HEK293 (cell line): ENCODE results near the gene BPHL.

Source experiments
- BCL11B ChIP-seq: fragments of 450-650 bp; formaldehyde crosslinking; IDR thresholded peaks from 2 replicates; pipeline ENCODE4 v1.5.1; 2016; ENCODE audit warnings: low read depth, missing biosample characterization, missing genetic modification characterization
- GLI4 ChIP-seq: fragments of 450-650 bp; formaldehyde crosslinking; IDR thresholded peaks from 2 replicates; pipeline ENCODE4 v1.5.1; 2016; ENCODE audit warnings: missing biosample characterization, missing genetic modification characterization
- GLIS2 ChIP-seq: fragments of 450-650 bp; formaldehyde crosslinking; IDR thresholded peaks from 2 replicates; pipeline ENCODE4 v1.5.1; 2016; ENCODE audit warnings: missing biosample characterization, missing genetic modification characterization
- HOXD13 ChIP-seq: sonication (generic); formaldehyde crosslinking; IDR thresholded peaks from 2 replicates; pipeline ENCODE4 v1.8.0; 2022; ENCODE audit warnings: missing genetic modification reagents, borderline replicate concordance
- KLF16 ChIP-seq: fragments of 450-650 bp; formaldehyde crosslinking; IDR thresholded peaks from 2 replicates; pipeline ENCODE4 v1.5.1; 2017; ENCODE audit warnings: missing biosample characterization, missing genetic modification characterization
- SCRT2 ChIP-seq: fragments of 450-650 bp; formaldehyde crosslinking; IDR thresholded peaks from 2 replicates; pipeline ENCODE4 v1.5.1; 2016; ENCODE audit warnings: missing biosample characterization, missing genetic modification characterization
- ZIC2 ChIP-seq: fragments of 450-650 bp; formaldehyde crosslinking; IDR thresholded peaks from 2 replicates; pipeline ENCODE4 v1.5.1; 2016; ENCODE audit warnings: missing biosample characterization, missing genetic modification characterization
- ZNF324 ChIP-seq: fragments of 450-650 bp; formaldehyde crosslinking; IDR thresholded peaks from 2 replicates; pipeline ENCODE4 v1.5.1; 2016; ENCODE audit warnings: missing biosample characterization, missing genetic modification characterization
- ZNF514 ChIP-seq: fragments of 450-650 bp; formaldehyde crosslinking; IDR thresholded peaks from 2 replicates; pipeline ENCODE4 v1.5.1; 2016; ENCODE audit warnings: missing biosample characterization, missing genetic modification characterization
- ZNF549 ChIP-seq: fragments of 450-650 bp; IDR thresholded peaks from 2 replicates; pipeline ENCODE4 v1.5.1; 2018; ENCODE audit warnings: missing biosample characterization, missing genetic modification characterization, mild to moderate bottlenecking, inconsistent platforms, moderate library complexity
- ZNF658 ChIP-seq: fragments of 450-650 bp; formaldehyde crosslinking; IDR thresholded peaks from 2 replicates; pipeline ENCODE4; 2016; ENCODE audit warnings: missing biosample characterization, missing genetic modification characterization
- ZNF785 ChIP-seq: fragments of 450-650 bp; formaldehyde crosslinking; IDR thresholded peaks from 2 replicates; pipeline ENCODE4 v1.5.1; 2016; ENCODE audit warnings: missing biosample characterization, missing genetic modification characterization
- ZNF843 ChIP-seq: fragments of 450-650 bp; formaldehyde crosslinking; IDR thresholded peaks from 2 replicates; pipeline ENCODE4 v1.5.1; 2016; ENCODE audit warnings: missing biosample characterization, missing genetic modification characterization
- ZSCAN16 ChIP-seq: fragments of 450-650 bp; formaldehyde crosslinking; IDR thresholded peaks from 2 replicates; pipeline ENCODE4 v1.5.1; 2016; ENCODE audit warnings: missing biosample characterization, missing genetic modification characterization
- TF ChIP-seq, protein P1 (sequence below): fragments of 450-650 bp; formaldehyde crosslinking; IDR thresholded peaks from 2 replicates; pipeline ENCODE4 v1.5.1; 2016; ENCODE audit warnings: missing biosample characterization, missing genetic modification characterization
- TF ChIP-seq, protein P2 (sequence below): fragments of 450-650 bp; formaldehyde crosslinking; IDR thresholded peaks from 2 replicates; pipeline ENCODE4 v1.5.1; 2016; ENCODE audit warnings: missing biosample characterization, missing genetic modification characterization
- TF ChIP-seq, protein P3 (sequence below): fragments of 450-650 bp; formaldehyde crosslinking; IDR thresholded peaks from 2 replicates; pipeline ENCODE4 v1.5.1; 2016; ENCODE audit warnings: missing biosample characterization, missing genetic modification characterization
- TF ChIP-seq, protein P4 (sequence below): fragments of 450-650 bp; formaldehyde crosslinking; conservative IDR thresholded peaks from 2 replicates; pipeline ENCODE4 v1.5.1; 2016; ENCODE audit warnings: low read depth, missing biosample characterization, missing genetic modification characterization
- TF ChIP-seq, protein P5 (sequence below): fragments of 450-650 bp; IDR thresholded peaks from 2 replicates; pipeline ENCODE4 v1.5.1; 2018; ENCODE audit warnings: missing biosample characterization, mild to moderate bottlenecking, missing genetic modification characterization
- TF ChIP-seq, protein P6 (sequence below): fragments of 450-650 bp; formaldehyde crosslinking; IDR thresholded peaks from 2 replicates; pipeline ENCODE4 v1.5.1; 2016; ENCODE audit warnings: missing biosample characterization, missing genetic modification characterization
- TF ChIP-seq, protein P7 (sequence below): fragments of 450-650 bp; formaldehyde crosslinking; IDR thresholded peaks from 2 replicates; pipeline ENCODE4 v1.5.1; 2016; ENCODE audit warnings: missing biosample characterization, missing genetic modification characterization

The BPHL gene

DNA sequence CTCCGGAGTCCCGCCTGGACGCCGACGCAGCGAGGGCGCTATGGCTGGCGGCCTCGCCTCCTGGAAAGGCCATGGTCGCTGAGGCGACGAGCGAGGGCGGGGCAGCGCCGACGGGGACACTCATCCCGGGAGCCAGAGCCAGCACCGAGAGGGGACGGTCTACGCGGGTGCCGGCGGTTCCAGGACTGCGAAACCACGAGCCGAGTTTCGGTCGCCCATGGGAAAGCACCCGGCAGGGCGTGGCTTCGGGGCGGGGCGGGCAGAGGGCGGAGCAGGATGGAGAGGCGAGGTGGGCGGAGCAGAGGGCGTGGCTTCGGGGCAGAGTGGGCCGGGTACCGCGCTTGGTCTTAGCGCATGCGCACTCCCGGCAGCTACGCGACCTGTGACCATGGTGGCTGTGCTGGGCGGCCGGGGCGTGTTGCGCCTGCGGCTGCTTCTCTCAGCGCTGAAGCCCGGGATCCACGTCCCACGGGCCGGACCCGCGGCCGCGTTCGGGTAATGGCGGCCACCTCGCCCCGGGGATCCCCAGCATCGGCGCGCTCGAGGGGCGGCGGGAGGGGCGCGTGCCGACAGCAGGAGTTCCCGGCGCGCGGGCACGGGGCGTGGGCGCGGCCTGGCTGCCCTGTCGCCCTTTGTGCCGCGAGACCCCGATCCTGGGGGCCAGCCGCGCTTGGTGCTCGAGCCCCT lies at the start of gene BPHL (continued):
- TF ChIP-seq, protein P1, sequence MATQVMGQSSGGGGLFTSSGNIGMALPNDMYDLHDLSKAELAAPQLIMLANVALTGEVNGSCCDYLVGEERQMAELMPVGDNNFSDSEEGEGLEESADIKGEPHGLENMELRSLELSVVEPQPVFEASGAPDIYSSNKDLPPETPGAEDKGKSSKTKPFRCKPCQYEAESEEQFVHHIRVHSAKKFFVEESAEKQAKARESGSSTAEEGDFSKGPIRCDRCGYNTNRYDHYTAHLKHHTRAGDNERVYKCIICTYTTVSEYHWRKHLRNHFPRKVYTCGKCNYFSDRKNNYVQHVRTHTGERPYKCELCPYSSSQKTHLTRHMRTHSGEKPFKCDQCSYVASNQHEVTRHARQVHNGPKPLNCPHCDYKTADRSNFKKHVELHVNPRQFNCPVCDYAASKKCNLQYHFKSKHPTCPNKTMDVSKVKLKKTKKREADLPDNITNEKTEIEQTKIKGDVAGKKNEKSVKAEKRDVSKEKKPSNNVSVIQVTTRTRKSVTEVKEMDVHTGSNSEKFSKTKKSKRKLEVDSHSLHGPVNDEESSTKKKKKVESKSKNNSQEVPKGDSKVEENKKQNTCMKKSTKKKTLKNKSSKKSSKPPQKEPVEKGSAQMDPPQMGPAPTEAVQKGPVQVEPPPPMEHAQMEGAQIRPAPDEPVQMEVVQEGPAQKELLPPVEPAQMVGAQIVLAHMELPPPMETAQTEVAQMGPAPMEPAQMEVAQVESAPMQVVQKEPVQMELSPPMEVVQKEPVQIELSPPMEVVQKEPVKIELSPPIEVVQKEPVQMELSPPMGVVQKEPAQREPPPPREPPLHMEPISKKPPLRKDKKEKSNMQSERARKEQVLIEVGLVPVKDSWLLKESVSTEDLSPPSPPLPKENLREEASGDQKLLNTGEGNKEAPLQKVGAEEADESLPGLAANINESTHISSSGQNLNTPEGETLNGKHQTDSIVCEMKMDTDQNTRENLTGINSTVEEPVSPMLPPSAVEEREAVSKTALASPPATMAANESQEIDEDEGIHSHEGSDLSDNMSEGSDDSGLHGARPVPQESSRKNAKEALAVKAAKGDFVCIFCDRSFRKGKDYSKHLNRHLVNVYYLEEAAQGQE (tag by site-specific recombination), result 0 out of 2 replicates have a peak, but pooled peaks have one; percentile 20
- TF ChIP-seq HOXD13, result no peak
- TF ChIP-seq, protein P2, sequence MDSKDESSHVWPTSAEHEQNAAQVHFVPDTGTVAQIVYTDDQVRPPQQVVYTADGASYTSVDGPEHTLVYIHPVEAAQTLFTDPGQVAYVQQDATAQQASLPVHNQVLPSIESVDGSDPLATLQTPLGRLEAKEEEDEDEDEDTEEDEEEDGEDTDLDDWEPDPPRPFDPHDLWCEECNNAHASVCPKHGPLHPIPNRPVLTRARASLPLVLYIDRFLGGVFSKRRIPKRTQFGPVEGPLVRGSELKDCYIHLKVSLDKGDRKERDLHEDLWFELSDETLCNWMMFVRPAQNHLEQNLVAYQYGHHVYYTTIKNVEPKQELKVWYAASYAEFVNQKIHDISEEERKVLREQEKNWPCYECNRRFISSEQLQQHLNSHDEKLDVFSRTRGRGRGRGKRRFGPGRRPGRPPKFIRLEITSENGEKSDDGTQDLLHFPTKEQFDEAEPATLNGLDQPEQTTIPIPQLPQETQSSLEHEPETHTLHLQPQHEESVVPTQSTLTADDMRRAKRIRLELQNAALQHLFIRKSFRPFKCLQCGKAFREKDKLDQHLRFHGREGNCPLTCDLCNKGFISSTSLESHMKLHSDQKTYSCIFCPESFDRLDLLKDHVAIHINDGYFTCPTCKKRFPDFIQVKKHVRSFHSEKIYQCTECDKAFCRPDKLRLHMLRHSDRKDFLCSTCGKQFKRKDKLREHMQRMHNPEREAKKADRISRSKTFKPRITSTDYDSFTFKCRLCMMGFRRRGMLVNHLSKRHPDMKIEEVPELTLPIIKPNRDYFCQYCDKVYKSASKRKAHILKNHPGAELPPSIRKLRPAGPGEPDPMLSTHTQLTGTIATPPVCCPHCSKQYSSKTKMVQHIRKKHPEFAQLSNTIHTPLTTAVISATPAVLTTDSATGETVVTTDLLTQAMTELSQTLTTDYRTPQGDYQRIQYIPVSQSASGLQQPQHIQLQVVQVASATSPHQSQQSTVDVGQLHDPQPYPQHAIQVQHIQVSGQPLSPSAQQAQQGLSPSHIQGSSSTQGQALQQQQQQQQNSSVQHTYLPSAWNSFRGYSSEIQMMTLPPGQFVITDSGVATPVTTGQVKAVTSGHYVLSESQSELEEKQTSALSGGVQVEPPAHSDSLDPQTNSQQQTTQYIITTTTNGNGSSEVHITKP (tag by site-specific recombination), result peak; percentile 59
- no peak for TF ChIP-seq GLI4 (tag by site-specific recombination)
- TF ChIP-seq ZNF658 (tag by site-specific recombination), result no peak
- peak; percentile 42; the same call in 1 of the 2 replicates for TF ChIP-seq ZNF549 (tag by site-specific recombination)
- no peak for TF ChIP-seq ZNF514 (tag by site-specific recombination)
- TF ChIP-seq, protein P3, sequence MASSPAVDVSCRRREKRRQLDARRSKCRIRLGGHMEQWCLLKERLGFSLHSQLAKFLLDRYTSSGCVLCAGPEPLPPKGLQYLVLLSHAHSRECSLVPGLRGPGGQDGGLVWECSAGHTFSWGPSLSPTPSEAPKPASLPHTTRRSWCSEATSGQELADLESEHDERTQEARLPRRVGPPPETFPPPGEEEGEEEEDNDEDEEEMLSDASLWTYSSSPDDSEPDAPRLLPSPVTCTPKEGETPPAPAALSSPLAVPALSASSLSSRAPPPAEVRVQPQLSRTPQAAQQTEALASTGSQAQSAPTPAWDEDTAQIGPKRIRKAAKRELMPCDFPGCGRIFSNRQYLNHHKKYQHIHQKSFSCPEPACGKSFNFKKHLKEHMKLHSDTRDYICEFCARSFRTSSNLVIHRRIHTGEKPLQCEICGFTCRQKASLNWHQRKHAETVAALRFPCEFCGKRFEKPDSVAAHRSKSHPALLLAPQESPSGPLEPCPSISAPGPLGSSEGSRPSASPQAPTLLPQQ, result no peak
- peak; percentile 82 for TF ChIP-seq SCRT2 (tag by site-specific recombination)
- no peak for TF ChIP-seq BCL11B (tag by site-specific recombination)
- no peak for TF ChIP-seq ZNF785 (tag by site-specific recombination)
- no peak; the same call in 1 of the 2 replicates for TF ChIP-seq KLF16 (tag by site-specific recombination)
- TF ChIP-seq ZNF843 (tag by site-specific recombination), result 0 out of 2 replicates have a peak, but pooled peaks have one; percentile 36
- TF ChIP-seq, protein P4, sequence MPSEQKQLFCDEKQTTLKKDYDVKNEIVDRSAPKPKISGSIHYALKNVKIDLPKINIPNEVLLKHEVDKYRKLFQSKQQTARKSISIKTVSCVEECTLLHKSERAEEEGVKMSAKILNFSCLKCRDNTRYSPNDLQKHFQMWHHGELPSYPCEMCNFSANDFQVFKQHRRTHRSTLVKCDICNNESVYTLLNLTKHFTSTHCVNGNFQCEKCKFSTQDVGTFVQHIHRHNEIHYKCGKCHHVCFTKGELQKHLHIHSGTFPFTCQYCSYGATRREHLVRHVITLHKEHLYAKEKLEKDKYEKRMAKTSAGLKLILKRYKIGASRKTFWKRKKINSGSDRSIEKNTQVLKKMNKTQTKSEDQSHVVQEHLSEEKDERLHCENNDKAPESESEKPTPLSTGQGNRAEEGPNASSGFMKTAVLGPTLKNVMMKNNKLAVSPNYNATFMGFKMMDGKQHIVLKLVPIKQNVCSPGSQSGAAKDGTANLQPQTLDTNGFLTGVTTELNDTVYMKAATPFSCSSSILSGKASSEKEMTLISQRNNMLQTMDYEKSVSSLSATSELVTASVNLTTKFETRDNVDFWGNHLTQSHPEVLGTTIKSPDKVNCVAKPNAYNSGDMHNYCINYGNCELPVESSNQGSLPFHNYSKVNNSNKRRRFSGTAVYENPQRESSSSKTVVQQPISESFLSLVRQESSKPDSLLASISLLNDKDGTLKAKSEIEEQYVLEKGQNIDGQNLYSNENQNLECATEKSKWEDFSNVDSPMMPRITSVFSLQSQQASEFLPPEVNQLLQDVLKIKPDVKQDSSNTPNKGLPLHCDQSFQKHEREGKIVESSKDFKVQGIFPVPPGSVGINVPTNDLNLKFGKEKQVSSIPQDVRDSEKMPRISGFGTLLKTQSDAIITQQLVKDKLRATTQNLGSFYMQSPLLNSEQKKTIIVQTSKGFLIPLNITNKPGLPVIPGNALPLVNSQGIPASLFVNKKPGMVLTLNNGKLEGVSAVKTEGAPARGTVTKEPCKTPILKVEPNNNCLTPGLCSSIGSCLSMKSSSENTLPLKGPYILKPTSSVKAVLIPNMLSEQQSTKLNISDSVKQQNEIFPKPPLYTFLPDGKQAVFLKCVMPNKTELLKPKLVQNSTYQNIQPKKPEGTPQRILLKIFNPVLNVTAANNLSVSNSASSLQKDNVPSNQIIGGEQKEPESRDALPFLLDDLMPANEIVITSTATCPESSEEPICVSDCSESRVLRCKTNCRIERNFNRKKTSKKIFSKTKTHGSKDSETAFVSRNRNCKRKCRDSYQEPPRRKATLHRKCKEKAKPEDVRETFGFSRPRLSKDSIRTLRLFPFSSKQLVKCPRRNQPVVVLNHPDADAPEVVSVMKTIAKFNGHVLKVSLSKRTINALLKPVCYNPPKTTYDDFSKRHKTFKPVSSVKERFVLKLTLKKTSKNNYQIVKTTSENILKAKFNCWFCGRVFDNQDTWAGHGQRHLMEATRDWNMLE (tag by site-specific recombination), result no peak
- peak; percentile 27 for TF ChIP-seq ZIC2 (tag by site-specific recombination)
- TF ChIP-seq, protein P5, sequence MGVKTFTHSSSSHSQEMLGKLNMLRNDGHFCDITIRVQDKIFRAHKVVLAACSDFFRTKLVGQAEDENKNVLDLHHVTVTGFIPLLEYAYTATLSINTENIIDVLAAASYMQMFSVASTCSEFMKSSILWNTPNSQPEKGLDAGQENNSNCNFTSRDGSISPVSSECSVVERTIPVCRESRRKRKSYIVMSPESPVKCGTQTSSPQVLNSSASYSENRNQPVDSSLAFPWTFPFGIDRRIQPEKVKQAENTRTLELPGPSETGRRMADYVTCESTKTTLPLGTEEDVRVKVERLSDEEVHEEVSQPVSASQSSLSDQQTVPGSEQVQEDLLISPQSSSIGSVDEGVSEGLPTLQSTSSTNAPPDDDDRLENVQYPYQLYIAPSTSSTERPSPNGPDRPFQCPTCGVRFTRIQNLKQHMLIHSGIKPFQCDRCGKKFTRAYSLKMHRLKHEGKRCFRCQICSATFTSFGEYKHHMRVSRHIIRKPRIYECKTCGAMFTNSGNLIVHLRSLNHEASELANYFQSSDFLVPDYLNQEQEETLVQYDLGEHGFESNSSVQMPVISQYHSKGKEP (tag by site-specific recombination), result no peak
- TF ChIP-seq ZNF324 (tag by site-specific recombination), result 0 out of 2 replicates have a peak, but pooled peaks have one; percentile 16
- TF ChIP-seq, protein P6, sequence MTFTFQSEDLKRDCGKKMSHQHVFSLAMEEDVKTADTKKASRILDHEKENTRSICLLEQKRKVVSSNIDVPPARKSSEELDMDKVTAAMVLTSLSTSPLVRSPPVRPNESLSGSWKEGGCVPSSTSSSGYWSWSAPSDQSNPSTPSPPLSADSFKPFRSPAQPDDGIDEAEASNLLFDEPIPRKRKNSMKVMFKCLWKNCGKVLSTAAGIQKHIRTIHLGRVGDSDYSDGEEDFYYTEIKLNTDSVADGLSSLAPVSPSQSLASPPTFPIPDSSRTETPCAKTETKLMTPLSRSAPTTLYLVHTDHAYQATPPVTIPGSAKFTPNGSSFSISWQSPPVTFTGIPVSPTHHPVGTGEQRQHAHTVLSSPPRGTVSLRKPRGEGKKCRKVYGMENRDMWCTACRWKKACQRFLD, result no peak
- no peak for TF ChIP-seq ZSCAN16 (tag by site-specific recombination)
- no peak for TF ChIP-seq GLIS2 (tag by site-specific recombination)
- TF ChIP-seq, protein P7, sequence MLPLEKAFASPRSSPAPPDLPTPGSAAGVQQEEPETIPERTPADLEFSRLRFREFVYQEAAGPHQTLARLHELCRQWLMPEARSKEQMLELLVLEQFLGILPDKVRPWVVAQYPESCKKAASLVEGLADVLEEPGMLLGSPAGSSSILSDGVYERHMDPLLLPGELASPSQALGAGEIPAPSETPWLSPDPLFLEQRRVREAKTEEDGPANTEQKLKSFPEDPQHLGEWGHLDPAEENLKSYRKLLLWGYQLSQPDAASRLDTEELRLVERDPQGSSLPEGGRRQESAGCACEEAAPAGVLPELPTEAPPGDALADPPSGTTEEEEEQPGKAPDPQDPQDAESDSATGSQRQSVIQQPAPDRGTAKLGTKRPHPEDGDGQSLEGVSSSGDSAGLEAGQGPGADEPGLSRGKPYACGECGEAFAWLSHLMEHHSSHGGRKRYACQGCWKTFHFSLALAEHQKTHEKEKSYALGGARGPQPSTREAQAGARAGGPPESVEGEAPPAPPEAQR (tag by site-specific recombination), result no peak
